T-helper 1 cell (primary cell): ENCODE results near the gene NEK6.

Experiments used
- DNase-seq, 5 donors: peaks; one replicate each; pipeline ENCODE4 v3.0.0-alpha.2; 2012 to 2020

NEK6 gene

GRCh38 chr9:124279531-124280175 is 21.9 kb downstream of the NEK6 start:
- DNase-seq, result no peak

- no peak for DNase-seq
Measured at GRCh38 chr9:124280176-124280691, 22.5 kb downstream of the NEK6 start.

- DNase-seq, result no peak
Measured at GRCh38 chr9:124281931-124282371, 24.2 kb downstream of the NEK6 start.

- no peak for DNase-seq
Measured at GRCh38 chr9:124282442-124283227, 24.9 kb downstream of the NEK6 start.

- no peak for DNase-seq
Measured at GRCh38 chr9:124283228-124283814, 25.6 kb downstream of the NEK6 start.

- DNase-seq, result no peak
Measured at GRCh38 chr9:124284237-124284831, 26.6 kb downstream of the NEK6 start.

GRCh38 chr9:124284940-124285441 is 27.2 kb downstream of the NEK6 start:
- no peak for DNase-seq

- no peak for DNase-seq
Measured at GRCh38 chr9:124285490-124285889, 27.7 kb downstream of the NEK6 start.

- peak in 1 of 5 donors; percentile 62 for DNase-seq
Measured at GRCh38 chr9:124285903-124286291, 28.1 kb downstream of the NEK6 start.

GRCh38 chr9:124286292-124286931 is 28.7 kb downstream of the NEK6 start:
- DNase-seq, result peak in 1 of 5 donors; percentile 82

GRCh38 chr9:124290053-124290591 is 32.4 kb downstream of the NEK6 start:
- no peak for DNase-seq

- no peak for DNase-seq
Measured at GRCh38 chr9:124290743-124291554, 33.2 kb downstream of the NEK6 start.

- peak in 1 of 5 donors; percentile 21 for DNase-seq
Measured at GRCh38 chr9:124291801-124292396, 34.1 kb downstream of the NEK6 start.

- no peak for DNase-seq
Measured at GRCh38 chr9:124292696-124293593, 35.2 kb downstream of the NEK6 start.

- no peak for DNase-seq
Measured at GRCh38 chr9:124293718-124294506, 36.2 kb downstream of the NEK6 start.

GRCh38 chr9:124295159-124295794 is 37.5 kb downstream of the NEK6 start:
- no peak for DNase-seq

- DNase-seq, result no peak
Measured at GRCh38 chr9:124296094-124296493, 38.3 kb downstream of the NEK6 start.

- DNase-seq, result no peak
Measured at GRCh38 chr9:124296796-124297550, 39.2 kb downstream of the NEK6 start.
